Calu3 (cell line): Measurements from ENCODE around the gene VRK1. TPM values are rescaled to one million over a fixed set of nuclear protein-coding genes. Genes with fewer than 3 reads are reported as not detected.

Source experiments
- BruUV-seq: library from RNA; stranded (reverse); fragments of 400-500 nt; replicated peaks from 2 replicates; lab custom pipeline; 2021; lab: Mats Ljungman, UMichigan
- CTCF ChIA-PET: fragments of 300-600 bp; sonication (Branson Sonifier 250); formaldehyde crosslinking; loops from one replicate; lab custom pipeline; 2022; ENCODE audit warnings: antibody characterized with exemption; lab: Charles Lee
- DNase-seq: peaks from one replicate; pipeline ENCODE4 v3.0.0; 2022
- H3K27ac Mint-ChIP-seq: one replicate; pipeline ENCODE4 v1.8.0; 2022; ENCODE audit warnings: mixed read lengths; ENCODE audit not compliant: unreplicated experiment
- H3K27me3 Mint-ChIP-seq: one replicate; pipeline ENCODE4 v1.8.0; 2022; ENCODE audit warnings: mixed read lengths; ENCODE audit not compliant: unreplicated experiment
- H3K36me3 Mint-ChIP-seq: one replicate; pipeline ENCODE4 v1.8.0; 2022; ENCODE audit warnings: mild to moderate bottlenecking, moderate library complexity, mixed read lengths; ENCODE audit not compliant: insufficient read depth, unreplicated experiment
- H3K4me1 Mint-ChIP-seq: one replicate; pipeline ENCODE4 v1.8.0; 2022; ENCODE audit warnings: mild to moderate bottlenecking, low read depth, mixed read lengths; ENCODE audit not compliant: unreplicated experiment
- H3K4me3 Mint-ChIP-seq: one replicate; pipeline ENCODE4 v1.8.0; 2022; ENCODE audit warnings: mild to moderate bottlenecking, low read depth, moderate library complexity, mixed read lengths; ENCODE audit not compliant: unreplicated experiment
- H3K9me3 Mint-ChIP-seq: one replicate; pipeline ENCODE4 v1.8.0; 2022; ENCODE audit warnings: low read depth, mixed read lengths; ENCODE audit not compliant: unreplicated experiment
- intact Hi-C: fragments of 100-400 bp; cut with micrococcal nuclease; formaldehyde crosslinking; loops from one replicate; pipeline ENCODE4 v1.10.0; 2022; ENCODE audit not compliant: unreplicated experiment
- total RNA-seq: library from RNA; stranded (reverse); gene quantifications from 2 replicates; pipeline ENCODE4 v1.2.3, GENCODE V29; 2022
- TF ChIP-seq, protein P1 (sequence below): fragments of 200-600 bp; IDR thresholded peaks from one replicate; pipeline ENCODE4 v1.8.0; 2022; ENCODE audit warnings: antibody characterized with exemption; ENCODE audit not compliant: unreplicated experiment

Gene VRK1
- total RNA-seq, 1 experiment from 2014 or later, result 51.3 TPM

DNA sequence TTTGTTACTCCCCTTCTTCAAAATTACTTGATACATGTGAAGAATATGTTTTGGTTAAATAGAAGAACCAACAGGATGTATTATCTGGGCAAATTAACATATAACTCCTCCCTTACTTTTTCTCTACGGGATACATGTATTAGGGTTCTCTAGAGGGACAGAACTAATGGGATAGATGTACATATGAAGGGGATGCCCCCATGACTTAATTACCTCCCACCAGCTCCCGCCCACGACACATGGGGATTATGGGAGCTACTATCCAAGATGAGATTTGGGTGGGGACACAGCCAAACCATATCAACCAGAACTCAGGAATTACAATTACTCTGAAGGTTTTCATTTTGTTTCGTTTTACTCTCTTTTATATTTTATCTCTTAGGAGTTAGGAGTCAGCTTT, 41.3 kb downstream of the VRK1 start:
- no peaks in the 10 kb centered on the region for H3K9me3 Mint-ChIP-seq
- no peak overlapping the region for H3K27ac Mint-ChIP-seq
- intact Hi-C loops, result no loop called here
- no peak overlapping the region for H3K4me3 Mint-ChIP-seq
- H3K36me3 Mint-ChIP-seq, result no peaks in the 10 kb centered on the region
- CTCF ChIA-PET, result no interaction called here
- TF ChIP-seq, protein P1, sequence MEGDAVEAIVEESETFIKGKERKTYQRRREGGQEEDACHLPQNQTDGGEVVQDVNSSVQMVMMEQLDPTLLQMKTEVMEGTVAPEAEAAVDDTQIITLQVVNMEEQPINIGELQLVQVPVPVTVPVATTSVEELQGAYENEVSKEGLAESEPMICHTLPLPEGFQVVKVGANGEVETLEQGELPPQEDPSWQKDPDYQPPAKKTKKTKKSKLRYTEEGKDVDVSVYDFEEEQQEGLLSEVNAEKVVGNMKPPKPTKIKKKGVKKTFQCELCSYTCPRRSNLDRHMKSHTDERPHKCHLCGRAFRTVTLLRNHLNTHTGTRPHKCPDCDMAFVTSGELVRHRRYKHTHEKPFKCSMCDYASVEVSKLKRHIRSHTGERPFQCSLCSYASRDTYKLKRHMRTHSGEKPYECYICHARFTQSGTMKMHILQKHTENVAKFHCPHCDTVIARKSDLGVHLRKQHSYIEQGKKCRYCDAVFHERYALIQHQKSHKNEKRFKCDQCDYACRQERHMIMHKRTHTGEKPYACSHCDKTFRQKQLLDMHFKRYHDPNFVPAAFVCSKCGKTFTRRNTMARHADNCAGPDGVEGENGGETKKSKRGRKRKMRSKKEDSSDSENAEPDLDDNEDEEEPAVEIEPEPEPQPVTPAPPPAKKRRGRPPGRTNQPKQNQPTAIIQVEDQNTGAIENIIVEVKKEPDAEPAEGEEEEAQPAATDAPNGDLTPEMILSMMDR, result no peak
- no TSS peak for BruUV-seq
- DNase-seq, result no peak
- no peaks in the 10 kb centered on the region for H3K4me1 Mint-ChIP-seq
- H3K27me3 Mint-ChIP-seq, result no peaks in the 10 kb centered on the region

DNA sequence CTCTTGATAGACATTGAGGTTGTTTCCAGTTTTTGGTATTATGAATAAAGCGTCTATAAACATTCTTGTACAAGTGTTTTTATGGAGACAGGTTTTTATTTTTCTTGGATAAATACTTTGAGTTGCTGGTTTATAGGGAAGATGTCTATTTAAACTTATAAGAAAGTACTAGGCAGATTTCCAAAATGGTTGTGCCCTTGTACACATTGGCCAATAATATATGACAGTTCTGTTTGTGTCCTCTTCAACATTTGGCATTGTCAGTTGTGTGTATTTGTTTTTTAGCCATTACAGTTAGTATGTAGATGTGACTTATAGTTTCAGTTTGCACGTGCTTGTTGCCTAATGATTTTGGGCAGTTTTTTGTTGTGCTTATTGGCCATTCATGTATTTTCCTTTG, 42.1 kb downstream of the VRK1 start:
- no peaks in the 10 kb centered on the region for H3K4me1 Mint-ChIP-seq
- no TSS peak for BruUV-seq
- CTCF ChIA-PET, result no interaction called here

DNA sequence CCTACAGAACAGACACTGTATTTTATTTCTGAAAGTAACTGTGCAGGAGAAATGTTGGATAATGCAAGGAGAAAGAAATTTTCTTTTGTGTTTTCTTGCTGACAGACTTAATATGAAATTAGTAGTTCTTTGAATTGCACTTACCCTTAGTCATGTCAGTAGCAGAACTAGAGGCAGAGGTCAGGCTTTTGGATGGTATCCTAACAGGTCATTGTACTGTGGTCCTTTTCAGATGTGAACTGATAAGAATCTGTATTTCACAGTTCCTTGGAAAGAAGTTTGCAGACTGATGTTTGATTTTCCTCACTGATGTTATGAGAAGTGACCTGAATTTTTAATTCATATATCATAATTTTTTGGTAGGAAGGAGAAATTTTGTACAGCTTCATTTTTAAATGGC, 46.0 kb downstream of the VRK1 start:
- no peak overlapping the region for H3K27ac Mint-ChIP-seq
- no peaks in the 10 kb centered on the region for H3K4me1 Mint-ChIP-seq
- CTCF ChIA-PET, result no interaction called here
- no peak for DNase-seq
- H3K27me3 Mint-ChIP-seq, result no peaks in the 10 kb centered on the region
- intact Hi-C loops, result no loop called here
- no TSS peak for BruUV-seq
- TF ChIP-seq, protein P1, result no peak
- H3K36me3 Mint-ChIP-seq, result peaks cover 5% of the 10 kb centered on the region
- H3K4me3 Mint-ChIP-seq, result no peak overlapping the region
- H3K9me3 Mint-ChIP-seq, result no peaks in the 10 kb centered on the region

More for the DNA sequence above, 42.1 kb downstream of the VRK1 start:
- Mint-ChIP-seq H3K4me3 (no peak overlapping the region), H3K9me3 (no peaks in the 10 kb centered on the region), H3K27me3 (no peaks in the 10 kb centered on the region), H3K27ac (no peak overlapping the region), H3K36me3 (no peaks in the 10 kb centered on the region)
- TF ChIP-seq, protein P1, result no peak
- intact Hi-C loops, result no loop called here
- no peak for DNase-seq

DNA sequence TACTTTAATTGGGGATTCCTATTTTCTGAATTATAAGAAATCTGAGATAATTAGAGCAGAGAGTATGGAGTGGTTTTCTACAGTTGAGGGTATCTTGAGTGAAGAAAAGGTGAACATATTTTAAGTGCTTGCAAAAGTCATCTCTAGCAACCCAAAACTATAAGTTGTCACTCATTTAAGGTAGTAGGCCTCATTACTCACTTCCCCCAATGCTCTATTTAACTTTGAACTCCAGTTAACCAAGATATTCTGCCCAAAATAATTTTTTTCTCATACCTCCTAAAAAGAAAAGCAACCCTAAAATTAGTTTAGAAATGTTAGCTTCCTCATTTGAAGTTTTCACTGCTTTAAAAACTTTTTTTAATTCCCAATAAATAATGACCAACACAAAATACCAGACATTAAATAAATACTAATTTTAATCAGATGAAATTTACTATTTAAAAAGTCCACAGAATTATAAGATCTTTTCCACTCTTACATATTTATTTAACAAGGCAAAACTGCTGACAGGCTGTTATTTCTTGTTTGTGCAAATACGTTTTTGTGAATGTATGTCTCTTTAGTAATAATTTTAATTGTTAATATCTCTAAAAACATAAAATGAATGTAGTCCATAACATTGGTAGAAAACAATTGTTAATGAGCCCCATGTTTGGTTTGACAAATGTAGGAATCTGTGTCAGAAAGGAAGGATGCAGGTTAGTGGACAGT, 47.8 kb downstream of the VRK1 start:
- no peak for DNase-seq
- H3K27me3 Mint-ChIP-seq, result no peaks in the 10 kb centered on the region
- peaks cover 5% of the 10 kb centered on the region for H3K36me3 Mint-ChIP-seq
- intact Hi-C loops, result no loop called here
- BruUV-seq, result no TSS peak
- H3K27ac Mint-ChIP-seq, result no peak overlapping the region
- H3K9me3 Mint-ChIP-seq, result no peaks in the 10 kb centered on the region
- H3K4me3 Mint-ChIP-seq, result no peak overlapping the region
- H3K4me1 Mint-ChIP-seq, result no peaks in the 10 kb centered on the region
- TF ChIP-seq, protein P1, result no peak
- CTCF ChIA-PET, result no interaction called here
